Neural cell (in vitro differentiated cells): ENCODE results near the gene SMTN. TPM values are rescaled to one million over a fixed set of nuclear protein-coding genes. Genes with fewer than 3 reads are reported as not detected.

Experiments used
- H2AFZ ChIP-seq: fragments of 200-600, 300-800 bp; sonication (generic), shearing (Covaris generic); 2 replicates; pipeline ENCODE4 v1.6.0; 2014; ENCODE audit warnings: low read depth, mild to moderate bottlenecking, antibody characterized with exemption, low read length, moderate library complexity
- H3F3A ChIP-seq: fragments of 200-600 bp; shearing (Covaris generic); 2 replicates; pipeline ENCODE4 v1.6.1; 2016; ENCODE audit warnings: mild to moderate bottlenecking, moderate library complexity, mixed read lengths, antibody characterized with exemption, low read length; ENCODE audit not compliant: insufficient read depth, poor library complexity, severe bottlenecking
- H3K27ac ChIP-seq: fragments of 200-600, 300-800 bp; sonication (generic), shearing (Covaris generic); 2 replicates; pipeline ENCODE4 v1.5.1; 2014; ENCODE audit warnings: mild to moderate bottlenecking, low read length, moderate library complexity
- H3K27me3 ChIP-seq: fragments of 300-800, 200-600 bp; sonication (generic), shearing (Covaris generic); 2 replicates; pipeline ENCODE4 v1.6.0; 2014; ENCODE audit warnings: mild to moderate bottlenecking, low read depth, low read length, moderate library complexity; ENCODE audit not compliant: insufficient read depth
- H3K36me3 ChIP-seq: fragments of 300-800, 200-600 bp; sonication (generic), shearing (Covaris generic); 2 replicates; pipeline ENCODE4 v1.5.1; 2014; ENCODE audit warnings: mild to moderate bottlenecking, antibody characterized with exemption, low read length, moderate library complexity; ENCODE audit not compliant: insufficient read depth
- H3K4me2 ChIP-seq: fragments of 300-800, 200-600 bp; sonication (generic), shearing (Covaris generic); 2 replicates; pipeline ENCODE4 v1.6.0; 2014; ENCODE audit warnings: mild to moderate bottlenecking, low read length
- H3K4me3 ChIP-seq: fragments of 300-800, 200-600 bp; sonication (generic), shearing (Covaris generic); 2 replicates; pipeline ENCODE4 v1.5.1; 2014; ENCODE audit warnings: mild to moderate bottlenecking, low read length, moderate library complexity
- H3K79me2 ChIP-seq: fragments of 200-600 bp; shearing (Covaris generic); replicated peaks from 2 replicates; pipeline ENCODE4 v1.6.0; 2014; ENCODE audit warnings: mild to moderate bottlenecking, low read length, moderate library complexity; ENCODE audit not compliant: insufficient read depth
- H3K9ac ChIP-seq: fragments of 300-800, 200-600 bp; sonication (generic), shearing (Covaris generic); 2 replicates; pipeline ENCODE4 v1.6.1; 2016; ENCODE audit warnings: mild to moderate bottlenecking, low read length, mixed read lengths
- H3K9me2 ChIP-seq: fragments of 200-600 bp; shearing (Covaris generic); 2 replicates; pipeline ENCODE4 v1.6.1; 2016; ENCODE audit warnings: mild to moderate bottlenecking, low read length, mixed read lengths; ENCODE audit not compliant: insufficient read depth
- H3K9me3 ChIP-seq: fragments of 200-600, 300-800 bp; sonication (generic), shearing (Covaris generic); 2 replicates; pipeline ENCODE4 v1.6.1; 2016; ENCODE audit warnings: mild to moderate bottlenecking, mixed run types, low read length, moderate library complexity, mixed read lengths
- H4K20me1 ChIP-seq: fragments of 200-600 bp; shearing (Covaris generic); 2 replicates; pipeline ENCODE4 v1.6.1; 2016; ENCODE audit warnings: mild to moderate bottlenecking, mixed run types; ENCODE audit not compliant: insufficient read depth
- EP300 ChIP-seq: fragments of 450-650 bp; conservative IDR thresholded peaks from 2 replicates; pipeline ENCODE4 v1.6.1; 2014; ENCODE audit warnings: antibody characterized with exemption, mild to moderate bottlenecking, moderate library complexity; ENCODE audit not compliant: poor library complexity, severe bottlenecking
- EZH2 ChIP-seq: fragments of 200-600, 300-800 bp; shearing (Covaris generic), sonication (generic); IDR thresholded peaks from 2 replicates; pipeline ENCODE4 v1.6.1; 2014; ENCODE audit warnings: antibody characterized with exemption, low read length, borderline replicate concordance, mild to moderate bottlenecking; ENCODE audit not compliant: insufficient read depth, poor library complexity, severe bottlenecking
- MXI1 ChIP-seq: fragments of 450-650 bp; conservative IDR thresholded peaks from 2 replicates; pipeline ENCODE4 v1.6.1; 2014; ENCODE audit warnings: antibody characterized with exemption, mild to moderate bottlenecking; ENCODE audit not compliant: poor library complexity, severe bottlenecking
- POLR2AphosphoS5 ChIP-seq: IDR thresholded peaks from 2 replicates; pipeline ENCODE4 v1.6.1; 2012
- RAD21 ChIP-seq: fragments of 450-650 bp; conservative IDR thresholded peaks from 2 replicates; pipeline ENCODE4 v1.6.1; 2014; ENCODE audit warnings: antibody characterized with exemption, mild to moderate bottlenecking, moderate library complexity
- SMC3 ChIP-seq: fragments of 450-650 bp; conservative IDR thresholded peaks from 2 replicates; pipeline ENCODE4 v1.6.1; 2014; ENCODE audit warnings: antibody characterized with exemption, mild to moderate bottlenecking, moderate library complexity; ENCODE audit not compliant: poor library complexity
- TAF1 ChIP-seq: IDR thresholded peaks from 2 replicates; pipeline ENCODE4 v1.6.1; 2012; ENCODE audit warnings: low read depth
- polyA plus RNA-seq: library from polyadenylated mRNA; depleted of rRNA; stranded (reverse); fragments of >200 nt; gene quantifications from 2 replicates; pipeline ENCODE4 v1.2.3, GENCODE V29; 2014
- TF ChIP-seq, protein P1 (sequence below): fragments of 450-650 bp; IDR thresholded peaks from 2 replicates; pipeline ENCODE4 v1.5.1; 2014; ENCODE audit warnings: antibody characterized with exemption, mild to moderate bottlenecking, moderate library complexity; ENCODE audit not compliant: poor library complexity, severe bottlenecking
- TF ChIP-seq, protein P2 (sequence below): IDR thresholded peaks from 2 replicates; pipeline ENCODE4 v1.6.1; 2012; ENCODE audit warnings: borderline replicate concordance

Gene SMTN
- polyA plus RNA-seq, 1 donor from 2014 or later: 3.4 TPM

DNA sequence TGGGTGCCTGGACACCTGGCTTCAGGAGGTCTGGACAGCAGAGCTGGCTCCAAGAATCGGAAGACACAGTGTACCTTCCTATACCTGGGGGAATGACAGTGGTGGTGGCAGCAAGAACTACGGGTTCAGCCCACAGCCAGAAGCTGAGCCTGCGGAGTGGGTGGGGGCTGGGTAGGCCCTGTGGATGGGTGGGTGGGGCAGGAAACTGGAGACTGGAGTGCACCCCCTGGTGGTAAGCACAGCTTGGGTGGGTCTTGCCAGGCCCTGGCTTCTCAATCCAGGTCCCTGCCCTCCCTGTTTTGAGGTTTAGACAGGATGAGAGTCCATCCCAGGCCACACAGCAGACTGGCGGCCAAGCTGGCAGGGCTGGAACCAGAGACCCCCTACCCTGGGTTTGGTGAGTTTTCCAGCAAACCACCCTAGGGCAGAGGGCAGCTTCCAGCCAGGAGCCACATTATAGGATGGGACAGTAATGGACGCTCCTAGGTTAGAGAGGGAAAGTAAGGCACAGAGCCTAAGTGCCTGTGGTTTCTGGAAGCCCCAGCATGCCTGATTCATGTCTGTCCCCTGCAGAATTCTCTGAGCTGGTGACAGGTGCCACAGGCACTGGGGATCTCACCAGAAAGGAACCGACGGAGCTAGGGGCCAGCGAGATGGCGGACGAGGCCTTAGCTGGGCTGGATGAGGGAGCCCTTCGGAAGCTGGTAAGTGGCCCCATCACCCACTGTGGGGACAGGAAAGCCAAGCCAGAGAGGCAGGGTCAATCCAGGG is 1.7 kb downstream of the SMTN start:
- H3K27me3 ChIP-seq: peaks cover 25% of the 10 kb centered on the region
- no peaks in the 10 kb centered on the region for H3K9me2 ChIP-seq
- H3F3A ChIP-seq: no peaks in the 10 kb centered on the region
- no peak overlapping the region for H3K4me2 ChIP-seq
- no peak overlapping the region for H3K9ac ChIP-seq
- H3K27ac ChIP-seq: no peak overlapping the region
- no peaks in the 10 kb centered on the region for H3K79me2 ChIP-seq
- no peaks in the 10 kb centered on the region for H3K36me3 ChIP-seq
- TF ChIP-seq, protein P1, sequence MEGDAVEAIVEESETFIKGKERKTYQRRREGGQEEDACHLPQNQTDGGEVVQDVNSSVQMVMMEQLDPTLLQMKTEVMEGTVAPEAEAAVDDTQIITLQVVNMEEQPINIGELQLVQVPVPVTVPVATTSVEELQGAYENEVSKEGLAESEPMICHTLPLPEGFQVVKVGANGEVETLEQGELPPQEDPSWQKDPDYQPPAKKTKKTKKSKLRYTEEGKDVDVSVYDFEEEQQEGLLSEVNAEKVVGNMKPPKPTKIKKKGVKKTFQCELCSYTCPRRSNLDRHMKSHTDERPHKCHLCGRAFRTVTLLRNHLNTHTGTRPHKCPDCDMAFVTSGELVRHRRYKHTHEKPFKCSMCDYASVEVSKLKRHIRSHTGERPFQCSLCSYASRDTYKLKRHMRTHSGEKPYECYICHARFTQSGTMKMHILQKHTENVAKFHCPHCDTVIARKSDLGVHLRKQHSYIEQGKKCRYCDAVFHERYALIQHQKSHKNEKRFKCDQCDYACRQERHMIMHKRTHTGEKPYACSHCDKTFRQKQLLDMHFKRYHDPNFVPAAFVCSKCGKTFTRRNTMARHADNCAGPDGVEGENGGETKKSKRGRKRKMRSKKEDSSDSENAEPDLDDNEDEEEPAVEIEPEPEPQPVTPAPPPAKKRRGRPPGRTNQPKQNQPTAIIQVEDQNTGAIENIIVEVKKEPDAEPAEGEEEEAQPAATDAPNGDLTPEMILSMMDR: no peak
- TF ChIP-seq SMC3 (no peak), TAF1 (no peak), POLR2AphosphoS5 (no peak), EP300 (no peak), RAD21 (no peak), EZH2 (no peak), MXI1 (no peak)
- TF ChIP-seq, protein P2, sequence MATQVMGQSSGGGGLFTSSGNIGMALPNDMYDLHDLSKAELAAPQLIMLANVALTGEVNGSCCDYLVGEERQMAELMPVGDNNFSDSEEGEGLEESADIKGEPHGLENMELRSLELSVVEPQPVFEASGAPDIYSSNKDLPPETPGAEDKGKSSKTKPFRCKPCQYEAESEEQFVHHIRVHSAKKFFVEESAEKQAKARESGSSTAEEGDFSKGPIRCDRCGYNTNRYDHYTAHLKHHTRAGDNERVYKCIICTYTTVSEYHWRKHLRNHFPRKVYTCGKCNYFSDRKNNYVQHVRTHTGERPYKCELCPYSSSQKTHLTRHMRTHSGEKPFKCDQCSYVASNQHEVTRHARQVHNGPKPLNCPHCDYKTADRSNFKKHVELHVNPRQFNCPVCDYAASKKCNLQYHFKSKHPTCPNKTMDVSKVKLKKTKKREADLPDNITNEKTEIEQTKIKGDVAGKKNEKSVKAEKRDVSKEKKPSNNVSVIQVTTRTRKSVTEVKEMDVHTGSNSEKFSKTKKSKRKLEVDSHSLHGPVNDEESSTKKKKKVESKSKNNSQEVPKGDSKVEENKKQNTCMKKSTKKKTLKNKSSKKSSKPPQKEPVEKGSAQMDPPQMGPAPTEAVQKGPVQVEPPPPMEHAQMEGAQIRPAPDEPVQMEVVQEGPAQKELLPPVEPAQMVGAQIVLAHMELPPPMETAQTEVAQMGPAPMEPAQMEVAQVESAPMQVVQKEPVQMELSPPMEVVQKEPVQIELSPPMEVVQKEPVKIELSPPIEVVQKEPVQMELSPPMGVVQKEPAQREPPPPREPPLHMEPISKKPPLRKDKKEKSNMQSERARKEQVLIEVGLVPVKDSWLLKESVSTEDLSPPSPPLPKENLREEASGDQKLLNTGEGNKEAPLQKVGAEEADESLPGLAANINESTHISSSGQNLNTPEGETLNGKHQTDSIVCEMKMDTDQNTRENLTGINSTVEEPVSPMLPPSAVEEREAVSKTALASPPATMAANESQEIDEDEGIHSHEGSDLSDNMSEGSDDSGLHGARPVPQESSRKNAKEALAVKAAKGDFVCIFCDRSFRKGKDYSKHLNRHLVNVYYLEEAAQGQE: no peak
- H3K4me3 ChIP-seq: no peak overlapping the region
- no peak overlapping the region for H2AFZ ChIP-seq
- H3K9me3 ChIP-seq: no peaks in the 10 kb centered on the region
- no peaks in the 10 kb centered on the region for H4K20me1 ChIP-seq

DNA sequence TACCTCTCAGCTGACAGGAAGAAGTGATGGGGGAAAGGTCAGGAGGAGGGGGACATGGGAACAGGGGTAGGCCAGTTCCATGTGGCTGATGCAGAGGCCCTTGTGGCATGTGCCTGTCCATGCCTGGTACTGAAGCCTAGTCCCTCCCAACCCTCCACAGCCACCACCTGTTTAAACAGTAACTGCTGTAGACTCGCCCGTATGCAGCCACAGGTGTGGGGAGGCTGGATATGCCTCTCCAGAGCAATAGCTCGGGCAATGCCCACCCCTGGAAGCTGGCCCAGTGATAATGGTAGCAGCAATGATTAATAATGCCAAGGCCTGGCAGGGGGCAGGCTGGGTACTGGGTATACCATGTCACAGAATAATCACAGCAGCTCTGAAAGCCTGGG is 2.3 kb downstream of the SMTN start:
- Histone ChIP-seq H3K9me3 (no peaks in the 10 kb centered on the region), H3F3A (no peaks in the 10 kb centered on the region), H4K20me1 (no peaks in the 10 kb centered on the region), H3K27me3 (peaks cover 25% of the 10 kb centered on the region), H3K4me3 (no peak overlapping the region), H3K79me2 (no peaks in the 10 kb centered on the region), H3K27ac (no peak overlapping the region), H2AFZ (no peak overlapping the region), H3K9me2 (no peaks in the 10 kb centered on the region), H3K9ac (no peak overlapping the region), H3K36me3 (no peaks in the 10 kb centered on the region), H3K4me2 (no peak overlapping the region)
- TF ChIP-seq SMC3: no peak
- TF ChIP-seq TAF1: no peak
- TF ChIP-seq, protein P2: no peak
- TF ChIP-seq, protein P1: no peak
- TF ChIP-seq RAD21: no peak
- no peak for TF ChIP-seq EZH2
- TF ChIP-seq EP300: no peak
- no peak for TF ChIP-seq POLR2AphosphoS5
- no peak for TF ChIP-seq MXI1
